GM18519 (cell line): ENCODE data around the gene COA1.
"Not testable (repeated sequence)": the region's sequence is repeated elsewhere in the genome, so short reads cannot be mapped to it uniquely, and the experiment has no call there.

ENCODE experiments used
- ATAC-seq: cut with Tn5 transposase; IDR thresholded peaks from one replicate; pipeline ENCODE4 v1.9.1; 2021; ENCODE audit warnings: mild to moderate bottlenecking, moderate library complexity; ENCODE audit not compliant: unreplicated experiment, low FRiP score

COA1 gene

GRCh38 chr7:43758822-43759683, 29.7 kb upstream of the COA1 start:
- ATAC-seq = peak; percentile 36

GRCh38 chr7:43758029-43758821, 28.9 kb upstream of the COA1 start, which contains the start of gene BLVRA:
TSS of gene BLVRA (plus strand) at chr7:43758680. CDS start at chr7:43771159, 12,479 bp downstream.
- peak; percentile 36 for ATAC-seq

- no peak for ATAC-seq
Measured at GRCh38 chr7:43757073-43757720, 27.9 kb upstream of the COA1 start.

GRCh38 chr7:43756368-43757072, 27.2 kb upstream of the COA1 start:
- ATAC-seq = no peak

- ATAC-seq = no peak
Measured at GRCh38 chr7:43754596-43754995, 25.3 kb upstream of the COA1 start.

- no peak for ATAC-seq
Measured at GRCh38 chr7:43753843-43754242, 24.5 kb upstream of the COA1 start.

- no peak for ATAC-seq
Measured at GRCh38 chr7:43753271-43753810, 24.0 kb upstream of the COA1 start.

- no peak for ATAC-seq
Measured at GRCh38 chr7:43752411-43752810, 23.1 kb upstream of the COA1 start.

- peak; percentile 19 for ATAC-seq
Measured at GRCh38 chr7:43750016-43750887, 20.9 kb upstream of the COA1 start.

- ATAC-seq = no peak
Measured at GRCh38 chr7:43749383-43749940, 20.1 kb upstream of the COA1 start.

GRCh38 chr7:43747328-43748105, 18.2 kb upstream of the COA1 start:
- no peak for ATAC-seq

- no peak for ATAC-seq
Measured at GRCh38 chr7:43742692-43743091, 13.4 kb upstream of the COA1 start.

- no peak for ATAC-seq
Measured at GRCh38 chr7:43737467-43738127, 8.3 kb upstream of the COA1 start.

- peak; percentile 57 for ATAC-seq
Measured at GRCh38 chr7:43735802-43736603, 6.7 kb upstream of the COA1 start.

- peak; percentile 15 for ATAC-seq
Measured at GRCh38 chr7:43735403-43735801, 6.1 kb upstream of the COA1 start.

- ATAC-seq = not testable (repeated sequence)
Measured at GRCh38 chr7:43734575-43735332, 5.4 kb upstream of the COA1 start.
